Upper lobe of right lung (tissue), 1 donor: ENCODE results near the gene OR5K3. TPM values are rescaled to one million over a fixed set of nuclear protein-coding genes. Genes with fewer than 3 reads are reported as not detected.
"Not testable (repeated sequence)": the region's sequence is repeated elsewhere in the genome, so short reads cannot be mapped to it uniquely, and the experiment has no call there.

ENCODE experiments used
- ATAC-seq: fragments of 200-7000 bp; cut with Tn5 transposase; one replicate; pipeline ENCODE4 v1.9.1; 2020; ENCODE audit warnings: mild to moderate bottlenecking, moderate library complexity
- DNase-seq: peaks from one replicate; pipeline ENCODE4 v3.0.0-alpha.2; 2020
- H3K27ac ChIP-seq: fragments of 200-600 bp; one replicate; pipeline ENCODE4 v1.8.0; 2022
- H3K27me3 ChIP-seq: fragments of 200-600 bp; one replicate; pipeline ENCODE4 v1.8.0; 2022; ENCODE audit warnings: mild to moderate bottlenecking
- H3K36me3 ChIP-seq: fragments of 200-600 bp; one replicate; pipeline ENCODE4 v1.8.0; 2022
- H3K4me1 ChIP-seq: fragments of 200-600 bp; one replicate; pipeline ENCODE4 v1.8.0; 2022
- H3K4me3 ChIP-seq: fragments of 200-600 bp; one replicate; pipeline ENCODE4 v1.8.0; 2022; ENCODE audit warnings: mild to moderate bottlenecking
- H3K9me3 ChIP-seq: fragments of 200-600 bp; one replicate; pipeline ENCODE4 v1.8.0; 2022
- CTCF ChIP-seq: fragments of 200-600 bp; IDR thresholded peaks from one replicate; pipeline ENCODE4 v1.8.0; 2022; ENCODE audit warnings: antibody characterized with exemption
- intact Hi-C: fragments of 100-400 bp; cut with DNase I; formaldehyde crosslinking; loops from one replicate; pipeline ENCODE4 v1.11.0; 2022
- total RNA-seq: library from RNA; stranded (reverse); fragmentation: NEBNext Ultra II Directional; extraction: Animal tissue kit (Norgen Biotek cat#: 25700); gene quantifications from one replicate; pipeline ENCODE4 v1.2.1, GENCODE V29; 2021
- donor health status: DM: no; HTN: yes; CAD: no; lungs with severe emphysema.

Gene OR5K3
- total RNA-seq, 1 donor from 2014 or later: not detected

GRCh38 chr3:98371186-98371585 is 19.3 kb upstream of the OR5K3 start:
- intact Hi-C loops: no loop called here
- Histone ChIP-seq H3K4me1 (no peaks in the 10 kb centered on the region), H3K36me3 (no peaks in the 10 kb centered on the region), H3K4me3 (no peak overlapping the region), H3K9me3 (no peaks in the 10 kb centered on the region), H3K27me3 (no peaks in the 10 kb centered on the region), H3K27ac (no peak overlapping the region)
- DNase-seq: no peak
- TF ChIP-seq CTCF: no peak
- no peak for ATAC-seq

GRCh38 chr3:98371853-98372252 is 18.6 kb upstream of the OR5K3 start:
- Histone ChIP-seq H3K27me3 (no peaks in the 10 kb centered on the region), H3K9me3 (no peaks in the 10 kb centered on the region), H3K36me3 (no peaks in the 10 kb centered on the region), H3K27ac (no peak overlapping the region), H3K4me1 (no peaks in the 10 kb centered on the region), H3K4me3 (no peak overlapping the region)
- DNase-seq (no peak), ATAC-seq (no peak)
- intact Hi-C loops: no loop called here
- TF ChIP-seq CTCF: no peak

GRCh38 chr3:98372445-98372844 is 18.0 kb upstream of the OR5K3 start:
- TF ChIP-seq CTCF: no peak
- Histone ChIP-seq H3K9me3 (no peaks in the 10 kb centered on the region), H3K27me3 (no peaks in the 10 kb centered on the region), H3K4me3 (no peak overlapping the region), H3K36me3 (no peaks in the 10 kb centered on the region), H3K27ac (no peak overlapping the region), H3K4me1 (no peaks in the 10 kb centered on the region)
- intact Hi-C loops: no loop called here
- DNase-seq: no peak
- ATAC-seq: no peak

- no peaks in the 10 kb centered on the region for H3K27me3 ChIP-seq
- TF ChIP-seq CTCF: no peak
- no peaks in the 10 kb centered on the region for H3K4me1 ChIP-seq
- DNase-seq (no peak), ATAC-seq (no peak)
- intact Hi-C loops: no loop called here
- no peaks in the 10 kb centered on the region for H3K36me3 ChIP-seq
- H3K27ac ChIP-seq: no peak overlapping the region
- H3K9me3 ChIP-seq: peaks cover 3% of the 10 kb centered on the region
- no peak overlapping the region for H3K4me3 ChIP-seq
Measured at GRCh38 chr3:98376631-98377030, 13.8 kb upstream of the OR5K3 start.

GRCh38 chr3:98388147-98388546 is 2.3 kb upstream of the OR5K3 start:
- no peak overlapping the region for H3K27ac ChIP-seq
- H3K4me1 ChIP-seq: no peaks in the 10 kb centered on the region
- no peak overlapping the region for H3K4me3 ChIP-seq
- ATAC-seq: no peak
- TF ChIP-seq CTCF: no peak
- DNase-seq: no peak
- H3K27me3 ChIP-seq: no peaks in the 10 kb centered on the region
- intact Hi-C loops: no loop called here
- no peaks in the 10 kb centered on the region for H3K36me3 ChIP-seq
- no peaks in the 10 kb centered on the region for H3K9me3 ChIP-seq

- Histone ChIP-seq H3K4me1 (no peaks in the 10 kb centered on the region), H3K4me3 (no peak overlapping the region), H3K9me3 (no peaks in the 10 kb centered on the region), H3K36me3 (no peaks in the 10 kb centered on the region), H3K27ac (no peak overlapping the region), H3K27me3 (no peaks in the 10 kb centered on the region)
- DNase-seq (no peak), ATAC-seq (no peak)
- TF ChIP-seq CTCF: no peak
- intact Hi-C loops: no loop called here
Measured at GRCh38 chr3:98395101-98395500, 4.6 kb downstream of the OR5K3 start.

- not testable (repeated sequence) for ATAC-seq, H3K27ac ChIP-seq
Measured at GRCh38 chr3:98396482-98396881, 6.0 kb downstream of the OR5K3 start.

More at GRCh38 chr3:98396482-98396881, 6.0 kb downstream of the OR5K3 start:
- H3K27me3 ChIP-seq, H3K9me3 ChIP-seq, H3K36me3 ChIP-seq, H3K4me3 ChIP-seq, intact Hi-C loops, H3K4me1 ChIP-seq, DNase-seq: not testable (repeated sequence)
